SK-N-SH (cell line): ENCODE data around the gene RHOU.

Experiments
- CHD2 ChIP-seq: fragments of 150-350 bp; IDR thresholded peaks from 2 replicates; pipeline ENCODE4 v1.6.1; 2018; ENCODE audit warnings: low read length; ENCODE audit not compliant: partially characterized antibody
- CTCF ChIP-seq: fragments of 200-600 bp; sonication (generic); IDR thresholded peaks from 2 replicates; pipeline ENCODE4 v1.6.1; 2017; ENCODE audit warnings: antibody characterized with exemption, mild to moderate bottlenecking, moderate library complexity
- ELF1 ChIP-seq: IDR thresholded peaks from 2 replicates; pipeline ENCODE4 v1.4.0; 2012
- EP300 ChIP-seq, 2 experiments: IDR thresholded peaks; 2 replicates each; pipeline versions ENCODE4 v1.4.0 to v1.6.1; 2012; ENCODE audit warnings: borderline replicate concordance in 1 of 2, low read depth in 1 of 2, low read length in 1 of 2
- EZH2phosphoT487 ChIP-seq: fragments of 200-600 bp; sonication (generic); IDR thresholded peaks from 2 replicates; pipeline ENCODE4 v1.6.1; 2017; ENCODE audit warnings: low read depth, mixed run types, mild to moderate bottlenecking, antibody characterized with exemption, moderate library complexity, borderline replicate concordance
- FOXJ3 ChIP-seq: sonication (generic); formaldehyde crosslinking; IDR thresholded peaks from 2 replicates; pipeline ENCODE4 v1.5.1; 2020; ENCODE audit warnings: mild to moderate bottlenecking, missing genetic modification reagents
- JUND ChIP-seq: IDR thresholded peaks from 2 replicates; pipeline ENCODE4 v1.4.0; 2012
- MEF2A ChIP-seq: IDR thresholded peaks from 2 replicates; pipeline ENCODE4 v1.4.0; 2012; ENCODE audit warnings: low read depth, borderline replicate concordance
- MXI1 ChIP-seq: IDR thresholded peaks from 2 replicates; pipeline ENCODE4 v1.6.1; 2012; ENCODE audit warnings: mild to moderate bottlenecking, low read depth, low read length, improper control_type of control experiment
- POLR2AphosphoS5 ChIP-seq: IDR thresholded peaks from 2 replicates; pipeline ENCODE4 v1.6.1; 2012; ENCODE audit warnings: low read depth, low read length
- RAD21 ChIP-seq: IDR thresholded peaks from 2 replicates; pipeline ENCODE4 v1.6.1; 2012; ENCODE audit warnings: mild to moderate bottlenecking, low read length
- REST ChIP-seq: IDR thresholded peaks from 2 replicates; pipeline ENCODE4 v1.6.1; 2012; ENCODE audit warnings: mild to moderate bottlenecking, low read depth, low read length, moderate library complexity
- RFX5 ChIP-seq: IDR thresholded peaks from 2 replicates; pipeline ENCODE4 v1.6.1; 2012; ENCODE audit warnings: mild to moderate bottlenecking, improper control_type of control experiment, low read length
- TF ChIP-seq, protein P1 (sequence below): IDR thresholded peaks from 2 replicates; pipeline ENCODE4 v1.4.0; 2012; ENCODE audit warnings: low read depth

- TF ChIP-seq POLR2AphosphoS5 (no peak), RFX5 (no peak), CTCF (no peak), RAD21 (no peak), REST (no peak), JUND (no peak), MEF2A (no peak), FOXJ3 (CRISPR knock-in tag) (no peak), MXI1 (no peak), EP300 (IDR thresholded peaks at IDR 0.05; ENCODE audit: borderline replicate concordance in 1 of 2, low read depth in 1 of 2, low read length in 1 of 2) (no peak), ELF1 (no peak), CHD2 (no peak), EZH2phosphoT487 (no peak)
- TF ChIP-seq, protein P1, sequence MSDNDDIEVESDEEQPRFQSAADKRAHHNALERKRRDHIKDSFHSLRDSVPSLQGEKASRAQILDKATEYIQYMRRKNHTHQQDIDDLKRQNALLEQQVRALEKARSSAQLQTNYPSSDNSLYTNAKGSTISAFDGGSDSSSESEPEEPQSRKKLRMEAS, result no peak
Observed at GRCh38 chr1:228766788-228767187, 31.5 kb downstream of the RHOU start.
